SH-SY5Y (cell line): ENCODE results near the gene CAV2.

Experiments
- GATA2 ChIP-seq: IDR thresholded peaks from 2 replicates; pipeline ENCODE4 v1.6.1; 2011; ENCODE audit warnings: mild to moderate bottlenecking, low read depth, low read length
- GATA3 ChIP-seq: IDR thresholded peaks from 2 replicates; pipeline ENCODE4 v1.6.1; 2011; ENCODE audit warnings: low read depth, mild to moderate bottlenecking, low read length, moderate library complexity

- TF ChIP-seq GATA2 (no peak), GATA3 (no peak)
Observed at GRCh38 chr7:116478834-116479233, 20.7 kb upstream of the CAV2 start.
